Ovary (tissue), 9 donors: ENCODE measurements around the gene BNC2. TPM values are rescaled to one million over a fixed set of nuclear protein-coding genes. Genes with fewer than 3 reads are reported as not detected.

ENCODE experiments used
- DNase-seq, 5 donors: peaks; one replicate each; pipeline ENCODE4 v3.0.0-alpha.2; 2019 to 2020
- H3K27ac ChIP-seq, 2 donors: fragments of 200-600 bp; one replicate each; pipeline versions ENCODE4 v1.5.1 to v1.8.0; 2019 to 2022
- H3K27me3 ChIP-seq: fragments of 200-600 bp; one replicate; pipeline ENCODE4 v1.8.0; 2022
- H3K36me3 ChIP-seq: fragments of 200-600 bp; sonication (generic); one replicate; pipeline ENCODE4 v1.5.1; 2019
- H3K4me1 ChIP-seq: one replicate; pipeline ENCODE4 v1.8.1; 2013; ENCODE audit warnings: mild to moderate bottlenecking, moderate library complexity; ENCODE audit not compliant: insufficient read depth
- H3K4me3 ChIP-seq: fragments of 200-600 bp; sonication (generic); one replicate; pipeline ENCODE4 v1.5.1; 2017
- H3K9me3 ChIP-seq, 2 donors: fragments of 200-600 bp in 1 of 2; sonication (generic) in 1 of 2; one replicate each; pipeline versions ENCODE4 v1.5.1 to v1.8.1; 2013 to 2019; ENCODE audit warnings: mild to moderate bottlenecking in 1 of 2, moderate library complexity in 1 of 2
- EP300 ChIP-seq: sonication (generic); formaldehyde crosslinking; IDR thresholded peaks from one replicate; pipeline ENCODE4 v1.6.1; 2017; ENCODE audit warnings: antibody characterized with exemption
- POLR2A ChIP-seq: fragments of 450-650 bp; IDR thresholded peaks from one replicate; pipeline ENCODE4 v1.6.1; 2017; ENCODE audit warnings: antibody characterized with exemption, mild to moderate bottlenecking, moderate library complexity
- WGBS, 3 donors: extraction: QIAGEN DNeasy Blood & Tissue Kit in 1 of 3; methylation state at CpG; one replicate each; pipeline versions ENCODE4 v1.1.5 to v1.1.7; 2013 to 2017; 5-methylcytosine and 5-hydroxymethylcytosine counted together
- intact Hi-C, 4 donors: fragments of 100-400 bp; cut with DNase I; formaldehyde crosslinking; loops; one replicate each; pipeline versions ENCODE4 v1.11.0 to v1.15.1; 2022 to 2023
- polyA plus RNA-seq, 2 donors: library from polyadenylated mRNA; stranded (reverse); fragments of 200-250 nt in 1 of 2; fragments of 350-450 nt in 1 of 2; fragmentation: Illumina TruSeq in 1 of 2; extraction: RNeasy Lipid Tissue Mini Kit (QIAGEN cat#74804) in 1 of 2; gene quantifications; one replicate each; pipeline ENCODE4 v1.2.3, GENCODE V29; 2013 to 2014
- total RNA-seq, 7 donors: library from RNA; depleted of rRNA in 2 of 7; stranded (reverse); fragments of >200 nt in 2 of 7; fragmentation: NEBNext Ultra II Directional in 3 of 7; extraction: Animal tissue kit (Norgen Biotek cat#: 25700) in 3 of 7; gene quantifications; one replicate each; pipeline versions ENCODE4 v1.1.0 to v1.2.4, GENCODE V29; 2016 to 2023
- TF ChIP-seq, protein P1 (sequence below), 3 donors: fragments of 450-650 bp in 2 of 3; fragments of 200-600 bp in 1 of 3; IDR thresholded peaks; one replicate each; pipeline versions ENCODE4 v1.5.1 to v1.8.0; 2016 to 2022; ENCODE audit warnings: antibody characterized with exemption in 3 of 3, mild to moderate bottlenecking in 1 of 3
- donor health status: DM: no; HTN: no; CAD: no; lungs with moderate emphysema.
- donor health status: DM: no; HTN: no; CAD: no.
- donor health status: Bipolar disorder and iron deficiency.
- donor health status: DM: yes; HTN: yes; CAD: no.
- donor health status: DM: no; HTN: no; CAD: no.
- donor health status: DM: yes; HTN: yes; CAD: no.

BNC2 gene
- total and polyA plus RNA-seq, 9 donors, result 17.2 to 232 (median 197) TPM

DNA sequence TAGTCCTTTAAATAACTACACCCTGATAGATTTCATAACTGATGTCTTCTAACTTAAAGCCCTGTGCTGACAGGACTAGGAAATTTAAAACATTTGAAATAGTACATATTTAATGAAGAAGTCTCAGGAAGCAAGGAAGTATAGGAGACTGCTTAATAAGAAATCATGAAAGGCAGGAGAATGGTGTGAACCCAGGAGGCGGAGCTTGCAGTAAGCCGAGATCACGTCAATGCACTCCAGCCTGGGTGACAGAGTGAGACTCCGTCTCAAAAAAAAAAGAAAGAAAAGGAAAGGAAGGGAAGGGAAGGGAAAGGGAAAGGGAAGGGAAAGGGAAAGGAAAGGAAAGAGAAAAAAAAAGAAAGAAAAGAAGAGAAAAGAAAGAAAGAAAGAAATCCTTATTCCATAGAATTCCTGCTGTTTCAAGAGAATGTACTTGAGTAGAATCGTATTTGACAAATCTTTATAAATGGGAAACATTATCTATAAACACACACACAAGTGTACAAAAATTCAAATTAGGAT is 74.1 kb downstream of the BNC2 start:
- no peaks in the 10 kb centered on the region for H3K9me3 ChIP-seq
- DNase-seq, result no peak
- TF ChIP-seq POLR2A (no peak), EP300 (no peak)
- TF ChIP-seq, protein P1, sequence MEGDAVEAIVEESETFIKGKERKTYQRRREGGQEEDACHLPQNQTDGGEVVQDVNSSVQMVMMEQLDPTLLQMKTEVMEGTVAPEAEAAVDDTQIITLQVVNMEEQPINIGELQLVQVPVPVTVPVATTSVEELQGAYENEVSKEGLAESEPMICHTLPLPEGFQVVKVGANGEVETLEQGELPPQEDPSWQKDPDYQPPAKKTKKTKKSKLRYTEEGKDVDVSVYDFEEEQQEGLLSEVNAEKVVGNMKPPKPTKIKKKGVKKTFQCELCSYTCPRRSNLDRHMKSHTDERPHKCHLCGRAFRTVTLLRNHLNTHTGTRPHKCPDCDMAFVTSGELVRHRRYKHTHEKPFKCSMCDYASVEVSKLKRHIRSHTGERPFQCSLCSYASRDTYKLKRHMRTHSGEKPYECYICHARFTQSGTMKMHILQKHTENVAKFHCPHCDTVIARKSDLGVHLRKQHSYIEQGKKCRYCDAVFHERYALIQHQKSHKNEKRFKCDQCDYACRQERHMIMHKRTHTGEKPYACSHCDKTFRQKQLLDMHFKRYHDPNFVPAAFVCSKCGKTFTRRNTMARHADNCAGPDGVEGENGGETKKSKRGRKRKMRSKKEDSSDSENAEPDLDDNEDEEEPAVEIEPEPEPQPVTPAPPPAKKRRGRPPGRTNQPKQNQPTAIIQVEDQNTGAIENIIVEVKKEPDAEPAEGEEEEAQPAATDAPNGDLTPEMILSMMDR (IDR thresholded peaks at IDR 0.05), result no peak
- intact Hi-C loops, result no loop called here
- no peak overlapping the region for H3K4me3 ChIP-seq
- peaks cover 14% of the 10 kb centered on the region for H3K4me1 ChIP-seq
- 90 to 91% (median 91%) methylated on average over 5 of the region's 5 CpGs for WGBS, 3 donors
- H3K27ac ChIP-seq, result no peak overlapping the region
- no peaks in the 10 kb centered on the region for H3K27me3 ChIP-seq
- H3K36me3 ChIP-seq, result no peaks in the 10 kb centered on the region

DNA sequence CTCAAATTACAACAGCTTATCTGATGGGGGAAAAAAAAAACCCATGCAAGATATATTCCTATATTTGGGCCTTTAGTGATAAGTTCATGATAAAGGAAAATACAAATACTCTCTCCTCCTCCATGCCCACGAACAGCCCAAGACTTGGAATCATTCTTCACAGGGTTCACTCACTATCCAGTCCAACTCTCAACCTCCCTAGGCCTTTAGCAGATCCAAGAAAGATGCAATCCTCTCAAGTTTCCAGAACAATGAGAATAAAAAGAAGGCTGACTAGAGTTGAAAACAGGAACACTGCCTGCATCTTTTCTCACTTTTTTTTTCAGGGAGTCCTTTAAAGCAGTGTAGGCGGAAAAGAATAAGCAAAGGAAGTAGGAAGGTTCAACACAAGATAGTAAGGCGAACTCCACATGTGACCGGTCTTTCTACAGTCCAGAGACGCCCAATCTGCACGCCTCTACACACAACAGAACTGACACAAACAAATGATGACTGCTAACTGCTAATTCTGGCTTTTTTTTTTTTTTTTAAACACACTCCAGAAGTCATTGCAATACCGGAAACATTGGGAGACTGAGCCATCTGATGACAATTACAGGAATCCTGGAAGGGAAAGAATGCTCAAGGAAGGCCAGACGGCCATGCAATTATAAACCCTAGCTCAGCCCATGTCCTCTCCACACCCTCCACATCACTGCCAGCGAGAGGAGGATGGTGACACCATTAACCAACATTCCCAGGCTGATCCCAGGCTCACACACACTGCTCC is 75.4 kb downstream of the BNC2 start:
- Histone ChIP-seq H3K4me1 (peaks cover 13% of the 10 kb centered on the region), H3K27me3 (no peaks in the 10 kb centered on the region), H3K9me3 (no peaks in the 10 kb centered on the region), H3K27ac (peak overlapping the region in 1 of 2 donors; percentile 12), H3K4me3 (no peak overlapping the region), H3K36me3 (no peaks in the 10 kb centered on the region)
- TF ChIP-seq, protein P1 (IDR thresholded peaks at IDR 0.05), result no peak
- 21 to 30% (median 29%) methylated on average over 9 of the region's 9 CpGs for WGBS, 3 donors
- intact Hi-C loops, result no loop called here
- DNase-seq, result peak in 1 of 5 donors; percentile 42

DNA sequence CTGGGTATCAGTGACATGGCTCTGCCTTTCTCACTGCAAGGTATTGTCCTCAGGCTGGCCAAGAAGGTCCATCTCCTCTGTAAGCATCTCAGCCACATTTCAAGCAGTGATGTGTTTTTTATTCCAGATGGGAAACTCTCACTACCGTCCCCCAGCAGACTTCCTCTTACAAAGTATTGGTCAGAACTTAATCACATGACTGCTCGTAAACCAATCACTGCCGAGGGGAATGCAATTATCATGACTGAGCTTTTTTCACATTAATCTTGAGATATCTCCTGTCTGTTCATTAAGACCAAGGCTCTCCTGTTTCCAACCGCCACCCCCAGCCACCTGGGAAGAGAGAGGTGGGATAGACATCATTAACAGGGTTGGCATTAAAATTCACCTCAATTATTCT is 76.4 kb downstream of the BNC2 start:
- Histone ChIP-seq H3K27me3 (no peaks in the 10 kb centered on the region), H3K4me3 (no peak overlapping the region), H3K4me1 (peaks cover 13% of the 10 kb centered on the region), H3K9me3 (no peaks in the 10 kb centered on the region), H3K36me3 (no peaks in the 10 kb centered on the region), H3K27ac (no peak overlapping the region)
- no peak for TF ChIP-seq POLR2A
- TF ChIP-seq EP300, result no peak
- TF ChIP-seq, protein P1 (IDR thresholded peaks at IDR 0.05), result no peak
- DNase-seq, result no peak
- 88 to 96% (median 89%) methylated on average over 4 of the region's 4 CpGs for WGBS, 3 donors
- intact Hi-C loops, result no loop called here

DNA sequence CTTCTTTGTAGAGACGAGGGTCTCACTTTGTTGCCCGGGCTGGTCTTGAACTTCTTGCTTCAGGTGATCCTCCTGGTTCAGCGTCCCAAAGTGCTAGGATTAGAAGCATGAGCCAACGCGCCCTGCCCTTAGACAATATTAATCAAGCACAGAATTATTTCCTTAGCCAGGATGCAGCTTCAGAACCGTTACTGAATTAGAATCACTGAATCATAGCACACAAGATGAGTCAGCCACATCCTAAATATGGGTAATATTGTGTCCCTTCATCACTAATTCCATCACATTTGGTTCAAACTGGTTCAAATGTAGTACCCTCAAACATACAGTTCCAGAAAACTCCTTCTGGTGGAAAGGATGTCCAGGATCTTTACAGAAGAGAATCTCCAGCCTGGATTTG is 82.7 kb downstream of the BNC2 start:
- Histone ChIP-seq H3K4me1 (peaks cover 10% of the 10 kb centered on the region), H3K27ac (no peak overlapping the region), H3K4me3 (no peak overlapping the region), H3K36me3 (no peaks in the 10 kb centered on the region), H3K9me3 (no peaks in the 10 kb centered on the region), H3K27me3 (no peaks in the 10 kb centered on the region)
- DNase-seq, result no peak
- whole genome bisulfite sequencing, 3 donors, result 77 to 87% (median 87%) methylated on average over 6 of the region's 6 CpGs
- TF ChIP-seq EP300 (no peak), POLR2A (no peak)
- TF ChIP-seq, protein P1 (IDR thresholded peaks at IDR 0.05), result no peak
- intact Hi-C loops, result loop anchor here in 1 of 4 donors (10.0 kb wide), 1 partner anchor 57 kb away; no protein-coding TSS in a partner anchor
